ENCODE measurements around the gene CCDC174.

DNA sequence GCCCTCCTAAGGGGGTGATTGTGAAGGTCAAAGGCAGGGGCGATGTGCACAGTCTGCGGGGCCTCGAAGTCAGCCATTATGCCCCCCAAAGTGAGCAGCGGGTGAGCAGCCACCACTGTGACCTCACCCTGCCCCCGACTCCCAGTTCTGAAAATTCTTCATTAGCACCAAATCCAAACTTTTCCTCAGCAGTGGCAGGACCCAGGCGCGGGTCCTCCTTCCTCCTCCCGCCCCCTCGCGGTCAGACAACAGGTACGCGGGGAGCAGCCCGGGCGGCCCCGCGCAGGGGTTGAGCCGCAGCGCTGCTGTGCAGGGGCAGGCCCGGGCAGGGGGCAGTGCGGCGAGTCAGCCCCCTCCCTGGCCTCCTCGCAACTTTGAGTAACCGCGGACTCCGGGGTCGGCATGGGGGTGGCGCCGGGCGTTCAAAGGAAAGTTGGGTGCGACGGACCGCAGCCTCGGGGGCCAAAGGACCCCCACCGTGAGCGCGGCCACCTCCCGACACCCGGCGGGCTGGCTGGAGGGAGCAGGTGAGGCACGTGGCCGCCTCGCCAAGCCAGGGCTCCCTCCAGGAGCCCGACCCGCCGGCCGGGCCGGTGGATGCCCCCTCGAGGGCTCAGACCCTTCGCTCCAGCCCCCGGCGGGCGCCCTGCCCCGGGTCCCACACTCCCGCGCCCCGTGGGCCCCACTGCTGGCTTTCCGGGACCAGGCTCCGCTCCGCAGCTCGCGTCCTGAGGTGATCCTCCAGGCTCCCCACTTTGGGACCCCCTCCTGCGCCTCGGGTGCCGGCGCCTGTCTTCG is 49.4 kb upstream of the CCDC174 start:
- TF ChIP-seq, protein P1, sequence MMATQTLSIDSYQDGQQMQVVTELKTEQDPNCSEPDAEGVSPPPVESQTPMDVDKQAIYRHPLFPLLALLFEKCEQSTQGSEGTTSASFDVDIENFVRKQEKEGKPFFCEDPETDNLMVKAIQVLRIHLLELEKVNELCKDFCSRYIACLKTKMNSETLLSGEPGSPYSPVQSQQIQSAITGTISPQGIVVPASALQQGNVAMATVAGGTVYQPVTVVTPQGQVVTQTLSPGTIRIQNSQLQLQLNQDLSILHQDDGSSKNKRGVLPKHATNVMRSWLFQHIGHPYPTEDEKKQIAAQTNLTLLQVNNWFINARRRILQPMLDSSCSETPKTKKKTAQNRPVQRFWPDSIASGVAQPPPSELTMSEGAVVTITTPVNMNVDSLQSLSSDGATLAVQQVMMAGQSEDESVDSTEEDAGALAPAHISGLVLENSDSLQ (IDR thresholded peaks at IDR 0.05), result no peak
- TF ChIP-seq LEF1 (IDR thresholded peaks at IDR 0.05; ENCODE audit: borderline replicate concordance), result no peak
- no peak for TF ChIP-seq FOXM1 (IDR thresholded peaks at IDR 0.05; ENCODE audit: borderline replicate concordance)
- no peak for TF ChIP-seq ELF4 (IDR thresholded peaks at IDR 0.05)
- no peak for TF ChIP-seq FOXA1 (IDR thresholded peaks at IDR 0.05)
- no peak for TF ChIP-seq HDGF (IDR thresholded peaks at IDR 0.05; ENCODE audit: borderline replicate concordance)
- TF ChIP-seq L3MBTL2 (conservative IDR thresholded peaks at IDR 0.05), result no peak; the same call in 1 of the 2 replicates
- TF ChIP-seq BHLHE40 (IDR thresholded peaks at IDR 0.05; ENCODE audit: borderline replicate concordance), result no peak
- TF ChIP-seq SP1 (IDR thresholded peaks at IDR 0.05), result no peak
- TF ChIP-seq FOXK2 (IDR thresholded peaks at IDR 0.05), result no peak
